Transverse colon (tissue), 3 donors: ENCODE measurements around the gene TRIM69.
A peak's percentile ranks its signal among the peaks of the same experiment; 100 is the strongest.

Source experiments
- CTCF ChIP-seq, 5 experiments: fragments of 200-600 bp in 3 of 5; fragments of 450-650 bp in 2 of 5; sonication (generic) in 3 of 5; IDR thresholded peaks; 1 replicate in 2 of 5; 2 replicates in 3 of 5; pipeline ENCODE4 v1.5.1; 2016 to 2017; ENCODE audit warnings: antibody characterized with exemption in 5 of 5, inconsistent platforms in 3 of 5, mild to moderate bottlenecking in 2 of 5, moderate library complexity in 1 of 5
- EP300 ChIP-seq: sonication (generic); formaldehyde crosslinking; IDR thresholded peaks from one replicate; pipeline ENCODE4 v1.6.1; 2017; ENCODE audit warnings: antibody characterized with exemption, low read depth

DNA sequence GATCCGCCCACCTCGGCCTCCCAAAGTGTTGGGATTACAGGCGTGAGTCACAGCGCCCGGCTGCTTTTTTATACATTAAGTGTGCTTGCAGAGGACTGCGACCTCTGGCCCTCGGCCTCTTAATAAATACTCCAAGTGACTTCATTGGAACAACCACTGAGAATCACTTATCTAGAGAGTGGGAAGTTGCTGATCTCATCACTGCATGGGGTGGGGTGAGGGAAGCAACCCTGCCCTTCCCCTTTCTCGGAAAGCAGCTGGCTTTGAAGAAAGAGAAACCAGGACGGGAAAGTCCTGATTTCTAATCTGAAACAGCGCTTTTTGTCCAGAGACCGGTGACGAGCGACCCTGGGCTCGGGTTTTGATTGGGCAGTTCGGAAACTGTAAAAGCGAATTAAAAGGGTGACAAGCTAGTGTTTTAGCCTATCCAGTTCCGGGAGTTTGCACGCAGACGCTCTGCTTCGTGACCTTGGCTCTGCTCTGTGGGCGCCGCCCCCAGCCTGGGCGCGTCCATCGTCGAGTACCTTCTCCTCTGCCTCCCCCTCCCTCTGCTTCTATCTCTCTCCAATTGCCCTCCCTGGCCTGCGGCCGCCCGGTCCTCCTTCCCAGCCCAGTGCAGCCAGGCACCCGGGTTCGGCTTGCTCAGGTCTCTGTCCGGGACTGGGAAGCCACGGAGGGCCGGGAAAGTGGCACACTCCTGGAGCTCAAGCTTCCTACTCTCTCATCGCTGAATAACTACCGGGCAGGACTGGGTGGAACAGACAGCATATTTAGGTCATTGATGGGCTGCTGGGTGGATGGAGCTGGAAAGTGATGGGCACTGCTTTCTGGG is 7.5 kb upstream of the TRIM69 start:
- TF ChIP-seq CTCF (IDR thresholded peaks at IDR 0.05) (no peak), EP300 (peak; percentile 84)
